Testis (tissue), 2 donors: ENCODE data around the gene CPNE6.

Experiments used
- CTCF ChIP-seq, 3 experiments: fragments of 450-650 bp in 2 of 3; fragments of 200-600 bp in 1 of 3; sonication (generic) in 1 of 3; IDR thresholded peaks; one replicate each; pipeline ENCODE4 v1.5.1; 2016 to 2019; ENCODE audit warnings: antibody characterized with exemption in 3 of 3, mild to moderate bottlenecking in 2 of 3, moderate library complexity in 1 of 3
- POLR2A ChIP-seq: fragments of 450-650 bp; IDR thresholded peaks from one replicate; pipeline ENCODE4 v1.6.1; 2017; ENCODE audit warnings: antibody characterized with exemption, mild to moderate bottlenecking, moderate library complexity

GRCh38 chr14:24072436-24072835 is 1.1 kb downstream of the CPNE6 start:
- TF ChIP-seq POLR2A (no peak), CTCF (IDR thresholded peaks at IDR 0.05) (no peak)
